GM18507 (cell line): Measurements from ENCODE around the gene CDC5L.

Experiments used
- DNase-seq: peaks from one replicate; pipeline ENCODE4 v3.0.0; 2011; ENCODE audit warnings: low read depth; ENCODE audit not compliant: insufficient read length; ENCODE audit errors: extremely low spot score
- FAIRE-seq: peaks from 2 replicates; lab custom pipeline; 2011; peaks lifted over from hg19 to GRCh38; lab: Jason Lieb, UNC

The CDC5L gene

DNA sequence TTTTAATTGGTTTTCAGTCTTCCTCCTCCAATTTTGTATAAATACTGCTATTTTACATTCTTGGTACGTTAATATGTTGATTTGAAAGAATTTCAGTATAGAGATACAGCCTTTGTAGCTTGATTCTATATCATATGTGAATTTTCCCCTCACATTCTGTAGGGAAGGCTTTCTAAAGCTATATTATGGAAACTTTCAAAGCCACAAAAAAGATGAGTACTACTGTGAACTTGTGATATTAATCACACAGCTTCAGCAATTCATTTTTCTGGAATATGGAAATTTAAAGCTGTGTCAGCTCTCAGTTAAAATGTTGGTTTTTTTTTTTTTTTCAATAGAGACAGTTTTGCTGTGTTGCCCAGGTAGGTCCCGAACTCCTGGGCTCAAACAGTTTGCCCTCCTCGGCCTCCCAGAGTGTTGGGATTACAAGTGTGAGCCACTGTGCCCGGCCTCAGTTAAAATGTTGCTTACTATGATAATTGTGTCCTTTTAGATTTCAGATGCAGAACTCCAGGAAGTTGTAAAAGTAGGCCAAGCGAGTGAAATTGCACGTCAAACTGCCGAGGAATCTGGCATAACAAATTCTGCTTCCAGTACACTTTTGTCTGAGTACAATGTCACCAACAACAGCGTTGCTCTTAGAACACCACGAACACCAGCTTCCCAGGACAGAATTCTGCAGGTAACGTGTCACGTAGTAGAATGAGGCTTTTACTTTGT lies 20.6 kb downstream of the CDC5L start:
- FAIRE-seq, result no peak

GRCh38 chr6:44409207-44409794 lies 21.8 kb downstream of the CDC5L start:
- no peak for DNase-seq
- no peak for FAIRE-seq

More for the DNA sequence above, 20.6 kb downstream of the CDC5L start:
- DNase-seq, result no peak

DNA sequence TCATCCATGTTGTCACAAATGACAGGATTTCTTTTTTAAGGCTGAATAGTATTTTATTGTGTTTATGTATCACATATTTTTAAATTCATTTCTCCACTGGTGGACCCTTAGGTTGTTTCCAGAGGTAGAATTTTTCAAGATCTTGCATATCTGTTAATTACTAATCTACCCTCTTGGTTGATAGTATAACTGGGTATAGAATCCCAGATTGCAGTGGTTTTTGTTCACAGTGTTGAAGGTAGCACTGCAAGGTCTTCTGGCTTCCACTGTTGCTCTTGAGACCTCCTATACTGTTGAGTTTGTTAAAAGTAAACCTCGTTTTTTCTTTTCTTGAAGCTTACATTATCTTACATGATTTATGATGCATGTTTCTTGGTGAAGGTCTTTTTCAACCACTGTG lies 22.9 kb downstream of the CDC5L start:
- DNase-seq (no peak), FAIRE-seq (no peak)

DNA sequence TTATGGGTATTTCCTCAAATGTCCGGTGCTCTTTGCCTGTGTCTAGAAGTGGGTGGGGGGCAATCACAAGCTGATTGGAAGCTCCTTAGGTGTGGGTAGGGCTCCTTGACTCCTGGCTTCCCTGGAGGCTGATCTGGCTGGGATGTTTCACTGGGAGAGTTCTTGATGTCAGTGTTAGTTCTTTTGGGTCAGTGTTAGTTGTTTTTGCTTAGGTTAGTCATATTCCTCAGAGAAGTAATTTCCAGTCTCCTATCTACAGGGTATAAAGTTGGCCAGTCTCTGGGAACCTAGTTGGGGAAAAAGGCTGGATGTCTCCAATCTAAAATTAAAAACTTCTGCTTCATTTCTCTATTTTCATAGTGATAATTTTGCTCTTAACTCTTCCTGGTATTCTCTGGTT lies 23.6 kb downstream of the CDC5L start:
- FAIRE-seq (no peak), DNase-seq (no peak)

DNA sequence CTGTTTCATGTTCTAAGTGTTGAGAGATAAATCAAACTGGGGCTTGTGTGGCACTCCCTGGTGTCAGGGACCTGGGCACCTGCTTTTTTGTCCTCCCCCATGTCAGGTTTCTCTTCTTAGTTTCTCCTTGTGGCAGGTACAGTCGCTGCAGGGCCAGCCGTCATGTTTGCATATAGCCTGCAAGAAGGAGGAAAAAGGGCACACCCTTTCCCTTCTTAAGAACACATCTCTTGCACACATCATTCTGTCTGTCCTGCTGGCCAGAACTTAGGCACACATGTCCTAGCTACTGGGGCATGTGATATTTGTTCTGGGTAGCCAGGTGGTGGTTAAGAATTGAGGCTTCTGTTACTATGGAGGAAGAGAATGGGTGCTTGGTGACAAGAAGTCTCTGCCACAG lies 27.9 kb downstream of the CDC5L start:
- FAIRE-seq (no peak), DNase-seq (no peak)

GRCh38 chr6:44415873-44416502 lies 28.5 kb downstream of the CDC5L start:
- no peak for DNase-seq
- no peak for FAIRE-seq

DNA sequence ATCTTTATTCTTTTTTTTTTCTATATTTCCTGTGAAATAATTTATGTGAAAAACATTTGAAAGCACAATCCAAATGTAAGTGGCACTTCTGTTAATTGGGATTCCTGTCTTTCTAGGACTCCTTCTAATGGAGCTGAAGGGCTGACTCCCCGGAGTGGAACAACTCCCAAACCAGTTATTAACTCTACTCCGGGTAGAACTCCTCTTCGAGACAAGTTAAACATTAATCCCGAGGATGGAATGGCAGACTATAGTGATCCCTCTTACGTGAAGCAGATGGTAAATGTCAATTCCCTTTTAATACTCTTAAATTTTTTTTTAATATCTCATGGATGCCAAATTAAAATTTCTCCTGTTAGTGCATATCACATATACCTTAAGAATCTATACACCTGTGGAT lies 35.0 kb downstream of the CDC5L start:
- FAIRE-seq, result no peak

DNA sequence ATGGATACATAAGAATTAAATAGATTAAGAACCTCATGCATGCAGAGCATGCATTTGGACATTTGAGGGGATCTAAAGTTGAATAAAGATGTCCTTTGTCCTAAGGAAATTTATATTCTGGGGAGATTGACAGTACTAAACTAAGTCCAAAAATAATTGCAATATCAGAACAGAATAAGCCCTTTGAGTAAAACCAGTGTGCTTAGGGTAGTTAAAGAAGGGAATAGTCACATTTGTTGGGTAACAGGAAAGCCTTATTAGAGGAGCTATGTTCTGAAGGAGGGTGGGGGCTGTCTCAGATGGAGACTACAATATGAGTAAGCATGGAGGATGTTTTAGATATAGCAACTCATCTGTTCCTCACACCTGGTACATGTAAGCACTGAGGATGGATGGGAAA lies 35.8 kb downstream of the CDC5L start:
- no peak for FAIRE-seq

More for the DNA sequence above, 35.0 kb downstream of the CDC5L start:
- DNase-seq, result no peak

DNA sequence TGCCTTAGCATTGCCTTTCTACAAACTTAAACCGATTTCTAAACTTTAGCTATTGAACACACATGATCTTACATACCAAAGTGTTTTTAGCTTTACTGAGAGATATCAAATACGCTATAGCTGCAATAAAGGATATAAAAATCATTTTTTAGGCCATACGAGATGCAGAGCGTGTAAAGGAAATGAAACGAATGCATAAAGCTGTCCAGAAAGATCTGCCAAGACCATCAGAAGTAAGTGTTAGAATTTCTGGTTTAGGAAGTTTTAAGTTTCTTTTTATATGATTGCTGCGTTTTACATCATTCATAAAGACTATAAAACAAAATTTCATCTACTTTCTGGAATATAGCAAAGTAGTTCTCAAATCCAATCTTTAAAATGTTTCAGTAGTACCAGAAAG lies 38.4 kb downstream of the CDC5L start:
- FAIRE-seq (no peak), DNase-seq (no peak)

More for the DNA sequence above, 35.8 kb downstream of the CDC5L start:
- no peak for DNase-seq

GRCh38 chr6:44428682-44429081 lies 41.2 kb downstream of the CDC5L start:
- no peak for FAIRE-seq
- DNase-seq, result no peak

DNA sequence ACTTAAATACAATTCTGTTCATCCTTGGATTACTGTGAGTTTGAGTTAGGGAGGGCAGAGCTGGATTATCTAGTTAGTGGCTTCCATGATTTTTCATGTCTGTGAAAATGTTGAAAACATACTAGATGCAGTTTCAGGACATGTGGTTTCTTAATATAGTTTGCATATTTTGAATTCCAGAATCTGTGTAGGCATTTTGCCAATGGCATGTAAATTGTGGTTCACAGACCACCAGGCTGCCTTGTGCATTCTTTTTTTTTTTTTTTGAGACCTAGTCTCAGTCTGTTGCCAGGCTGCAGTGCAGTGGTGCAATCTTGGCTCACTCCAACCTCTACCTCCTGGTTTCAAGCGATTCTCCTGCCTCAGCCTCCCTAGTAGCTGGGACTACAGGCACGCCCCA lies 42.8 kb downstream of the CDC5L start:
- DNase-seq (no peak), FAIRE-seq (no peak)

DNA sequence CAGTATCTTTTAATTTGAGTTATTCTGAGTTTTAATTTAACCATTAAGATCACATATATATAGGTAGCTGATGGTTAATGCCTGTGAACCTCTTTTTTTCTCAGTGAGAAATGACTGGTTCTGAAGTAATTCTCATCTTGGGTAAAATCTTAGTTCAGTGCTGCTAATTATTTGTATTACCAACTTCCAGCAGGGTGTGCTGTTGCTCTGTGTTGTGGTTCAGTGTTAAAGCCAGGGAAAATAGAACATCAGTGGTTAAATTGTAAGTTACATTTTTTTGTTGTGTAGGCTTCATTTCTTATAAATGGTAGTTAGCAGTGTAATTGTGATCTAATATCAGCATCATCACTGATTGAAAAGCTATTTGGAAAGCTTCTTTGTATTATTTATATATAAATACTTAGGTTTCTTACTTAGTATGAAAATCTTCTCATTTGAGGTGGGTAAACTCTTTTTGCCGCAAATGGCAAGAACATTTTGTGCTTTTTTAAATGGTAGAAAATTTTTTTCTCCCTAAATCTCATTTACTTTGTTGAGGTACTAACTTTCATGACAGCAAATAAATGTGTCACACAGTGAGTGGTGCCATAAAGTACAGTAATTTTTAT lies 43.7 kb downstream of the CDC5L start:
- peak; percentile 11 for DNase-seq
- FAIRE-seq, result peak; percentile 76

- DNase-seq (no peak), FAIRE-seq (no peak)
Measured at GRCh38 chr6:44432227-44432626, 44.7 kb downstream of the CDC5L start.

- DNase-seq, result no peak
- FAIRE-seq, result no peak
Measured at GRCh38 chr6:44432726-44433125, 45.2 kb downstream of the CDC5L start.

- FAIRE-seq, result no peak
Measured at GRCh38 chr6:44435500-44435899, 48.0 kb downstream of the CDC5L start.

GRCh38 chr6:44438827-44439226 lies 51.3 kb downstream of the CDC5L start:
- no peak for FAIRE-seq
- no peak for DNase-seq

More at GRCh38 chr6:44435500-44435899, 48.0 kb downstream of the CDC5L start:
- DNase-seq, result no peak

GRCh38 chr6:44439270-44440045 lies 52.0 kb downstream of the CDC5L start:
- no peak for FAIRE-seq

DNA sequence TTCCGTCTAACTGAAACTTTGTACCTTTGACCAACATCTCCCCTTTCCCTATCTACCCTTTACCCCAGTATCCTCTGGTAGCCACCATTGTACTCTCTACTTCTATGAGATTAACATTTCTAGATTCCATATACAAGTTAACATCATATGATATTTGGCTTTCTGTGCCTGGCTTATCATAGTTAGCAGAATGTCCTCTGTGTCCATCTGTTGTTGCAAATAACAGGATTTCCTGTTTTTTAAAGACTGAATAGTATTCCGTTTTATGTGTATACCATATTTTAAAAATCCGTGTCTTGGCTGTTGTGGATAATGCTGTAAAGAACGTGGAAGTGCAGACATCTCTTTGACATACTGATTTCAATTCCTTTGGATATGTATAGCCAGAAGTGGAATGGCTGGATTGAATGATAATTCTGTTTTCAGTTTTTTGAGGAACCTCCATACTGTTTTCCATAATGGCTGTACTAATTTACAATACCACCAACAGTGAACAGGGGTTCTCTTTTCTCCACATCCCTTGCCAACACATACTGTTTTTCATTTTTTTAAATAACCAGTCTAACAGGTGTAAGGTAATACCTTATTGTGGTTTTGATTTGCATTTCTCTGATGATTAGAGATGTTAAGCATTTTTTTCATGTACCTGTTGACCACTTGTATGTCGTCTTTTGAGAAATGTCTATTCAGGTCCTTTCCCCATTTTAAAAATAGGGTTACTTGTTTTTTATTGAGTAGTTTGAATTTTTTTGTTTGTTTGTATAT lies 53.8 kb downstream of the CDC5L start:
- no peak for FAIRE-seq

More at GRCh38 chr6:44439270-44440045, 52.0 kb downstream of the CDC5L start:
- no peak for DNase-seq

GRCh38 chr6:44442236-44442635 lies 54.7 kb downstream of the CDC5L start:
- FAIRE-seq (no peak), DNase-seq (no peak)

More for the DNA sequence above, 53.8 kb downstream of the CDC5L start:
- DNase-seq, result no peak
